ENCODE measurements around the gene SLAMF6.

DNA sequence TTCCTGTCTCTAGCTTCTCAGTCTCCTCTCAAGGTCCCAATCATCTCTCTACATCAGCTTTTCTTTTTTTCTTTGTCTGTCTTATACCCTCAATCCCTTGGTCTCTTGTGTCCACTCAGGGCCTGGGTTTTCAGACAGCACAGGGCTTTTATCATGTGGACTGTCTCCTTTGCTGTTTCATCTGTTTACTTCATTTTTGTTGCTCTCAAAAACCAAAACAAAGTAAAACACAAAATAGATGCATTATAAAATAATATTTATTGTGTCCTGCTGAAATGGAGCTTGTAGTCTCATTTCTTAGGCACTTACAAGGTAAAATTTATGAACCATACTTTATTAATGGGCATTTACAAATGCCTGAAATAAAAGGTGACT is 17.8 kb upstream of the SLAMF6 start:
- TF ChIP-seq POLR2A (IDR thresholded peaks at IDR 0.05) (no peak), POLR2AphosphoS5 (IDR thresholded peaks at IDR 0.05) (no peak), CTCF (IDR thresholded peaks at IDR 0.05) (no peak), EP300 (IDR thresholded peaks at IDR 0.05) (no peak)
